PC-9 (cell line): Measurements from ENCODE around the gene DNAH6.

Experiments used
- EZH2 ChIP-seq: fragments of 200-600 bp; sonication (generic); IDR thresholded peaks from 2 replicates; pipeline ENCODE4 v1.8.0; 2017; ENCODE audit warnings: antibody characterized with exemption, low read depth
- TF ChIP-seq, protein P1 (sequence below): fragments of 200-600 bp; sonication (generic); conservative IDR thresholded peaks from 2 replicates; pipeline ENCODE4 v1.6.1; 2017; ENCODE audit warnings: mixed run types, antibody characterized with exemption, mild to moderate bottlenecking, moderate library complexity

DNA sequence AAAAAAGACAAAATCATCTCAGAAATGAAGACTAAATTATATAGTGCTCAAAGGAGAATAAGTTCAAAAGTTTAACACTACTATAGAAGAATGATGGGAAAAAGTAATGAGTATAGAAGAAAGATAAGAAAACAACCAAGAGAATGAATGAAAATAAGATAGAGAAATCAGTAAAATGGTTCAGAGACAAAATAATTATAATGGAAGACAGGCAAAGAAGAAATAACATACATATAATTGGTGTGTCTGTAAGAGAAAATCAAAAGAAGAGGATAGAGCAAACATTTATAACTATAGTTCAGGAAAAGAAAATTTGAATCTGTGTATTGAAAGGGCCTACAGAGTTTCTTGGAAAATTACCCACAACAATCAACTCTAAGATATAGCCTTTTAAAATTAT lies 43.5 kb downstream of the DNAH6 start:
- TF ChIP-seq, protein P1, sequence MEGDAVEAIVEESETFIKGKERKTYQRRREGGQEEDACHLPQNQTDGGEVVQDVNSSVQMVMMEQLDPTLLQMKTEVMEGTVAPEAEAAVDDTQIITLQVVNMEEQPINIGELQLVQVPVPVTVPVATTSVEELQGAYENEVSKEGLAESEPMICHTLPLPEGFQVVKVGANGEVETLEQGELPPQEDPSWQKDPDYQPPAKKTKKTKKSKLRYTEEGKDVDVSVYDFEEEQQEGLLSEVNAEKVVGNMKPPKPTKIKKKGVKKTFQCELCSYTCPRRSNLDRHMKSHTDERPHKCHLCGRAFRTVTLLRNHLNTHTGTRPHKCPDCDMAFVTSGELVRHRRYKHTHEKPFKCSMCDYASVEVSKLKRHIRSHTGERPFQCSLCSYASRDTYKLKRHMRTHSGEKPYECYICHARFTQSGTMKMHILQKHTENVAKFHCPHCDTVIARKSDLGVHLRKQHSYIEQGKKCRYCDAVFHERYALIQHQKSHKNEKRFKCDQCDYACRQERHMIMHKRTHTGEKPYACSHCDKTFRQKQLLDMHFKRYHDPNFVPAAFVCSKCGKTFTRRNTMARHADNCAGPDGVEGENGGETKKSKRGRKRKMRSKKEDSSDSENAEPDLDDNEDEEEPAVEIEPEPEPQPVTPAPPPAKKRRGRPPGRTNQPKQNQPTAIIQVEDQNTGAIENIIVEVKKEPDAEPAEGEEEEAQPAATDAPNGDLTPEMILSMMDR, result no peak
- no peak for TF ChIP-seq EZH2
